Measurements from ENCODE around the gene CEP70.
"Not testable (repeated sequence)": the region's sequence is repeated elsewhere in the genome, so short reads cannot be mapped to it uniquely, and the experiment has no call there.

The CEP70 gene

DNA sequence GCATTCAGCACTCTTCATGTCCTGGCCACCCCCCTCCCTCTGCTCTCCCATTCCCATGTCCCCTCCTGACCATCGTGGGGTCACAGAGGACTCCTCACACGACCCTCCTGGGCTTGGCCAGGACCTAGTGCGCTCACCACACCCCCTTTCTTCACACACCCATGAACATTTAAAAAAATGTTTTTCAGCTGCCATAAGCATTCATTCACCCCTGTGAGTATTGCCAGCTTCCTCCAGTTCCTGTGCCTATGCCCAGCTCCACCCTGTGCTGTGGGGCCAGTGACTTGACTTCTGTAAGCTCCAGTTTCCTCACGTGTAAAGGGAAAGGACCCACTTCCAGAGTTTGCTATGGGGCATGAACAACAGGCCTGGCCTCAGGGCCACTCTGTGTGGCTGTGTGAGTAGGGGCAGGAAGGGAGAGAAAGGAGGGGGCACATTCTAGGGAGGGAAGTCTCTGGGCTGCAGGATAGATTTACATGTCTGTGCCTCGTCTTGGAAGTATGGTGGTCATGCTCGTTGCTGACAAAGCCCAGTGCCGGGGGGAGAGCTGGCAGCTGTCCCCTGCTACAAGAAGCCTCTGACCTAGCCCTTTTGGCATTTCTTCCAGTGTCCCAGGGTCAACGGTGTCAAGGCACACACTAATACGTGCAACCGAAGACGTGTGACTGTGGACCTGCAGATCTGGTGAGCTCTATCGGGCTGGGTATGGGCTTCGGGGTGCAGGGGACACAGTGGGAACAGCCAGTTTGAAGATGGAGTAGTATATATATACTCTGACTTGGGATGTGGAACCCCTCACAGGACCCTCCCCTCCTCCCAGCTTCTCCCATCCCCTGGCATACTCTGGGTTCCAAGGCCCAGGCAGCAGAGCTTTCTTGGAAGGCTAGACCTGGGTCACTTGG lies 136.8 kb downstream of the CEP70 start:
- Mint-ChIP-seq H3K9me3 (no peaks in the 10 kb centered on the region), H3K27ac (no peak overlapping the region), H3K27me3 (ENCODE audit: low read depth) (peaks cover 23% of the 10 kb centered on the region), H3K4me3 (no peak overlapping the region), H3K36me3 (ENCODE audit: low read depth) (no peaks in the 10 kb centered on the region), H3K4me1 (peaks cover 13% of the 10 kb centered on the region)
- TF ChIP-seq, protein P1, sequence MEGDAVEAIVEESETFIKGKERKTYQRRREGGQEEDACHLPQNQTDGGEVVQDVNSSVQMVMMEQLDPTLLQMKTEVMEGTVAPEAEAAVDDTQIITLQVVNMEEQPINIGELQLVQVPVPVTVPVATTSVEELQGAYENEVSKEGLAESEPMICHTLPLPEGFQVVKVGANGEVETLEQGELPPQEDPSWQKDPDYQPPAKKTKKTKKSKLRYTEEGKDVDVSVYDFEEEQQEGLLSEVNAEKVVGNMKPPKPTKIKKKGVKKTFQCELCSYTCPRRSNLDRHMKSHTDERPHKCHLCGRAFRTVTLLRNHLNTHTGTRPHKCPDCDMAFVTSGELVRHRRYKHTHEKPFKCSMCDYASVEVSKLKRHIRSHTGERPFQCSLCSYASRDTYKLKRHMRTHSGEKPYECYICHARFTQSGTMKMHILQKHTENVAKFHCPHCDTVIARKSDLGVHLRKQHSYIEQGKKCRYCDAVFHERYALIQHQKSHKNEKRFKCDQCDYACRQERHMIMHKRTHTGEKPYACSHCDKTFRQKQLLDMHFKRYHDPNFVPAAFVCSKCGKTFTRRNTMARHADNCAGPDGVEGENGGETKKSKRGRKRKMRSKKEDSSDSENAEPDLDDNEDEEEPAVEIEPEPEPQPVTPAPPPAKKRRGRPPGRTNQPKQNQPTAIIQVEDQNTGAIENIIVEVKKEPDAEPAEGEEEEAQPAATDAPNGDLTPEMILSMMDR (IDR thresholded peaks at IDR 0.05; ENCODE audit: unreplicated experiment in 3 of 3) = no peak

DNA sequence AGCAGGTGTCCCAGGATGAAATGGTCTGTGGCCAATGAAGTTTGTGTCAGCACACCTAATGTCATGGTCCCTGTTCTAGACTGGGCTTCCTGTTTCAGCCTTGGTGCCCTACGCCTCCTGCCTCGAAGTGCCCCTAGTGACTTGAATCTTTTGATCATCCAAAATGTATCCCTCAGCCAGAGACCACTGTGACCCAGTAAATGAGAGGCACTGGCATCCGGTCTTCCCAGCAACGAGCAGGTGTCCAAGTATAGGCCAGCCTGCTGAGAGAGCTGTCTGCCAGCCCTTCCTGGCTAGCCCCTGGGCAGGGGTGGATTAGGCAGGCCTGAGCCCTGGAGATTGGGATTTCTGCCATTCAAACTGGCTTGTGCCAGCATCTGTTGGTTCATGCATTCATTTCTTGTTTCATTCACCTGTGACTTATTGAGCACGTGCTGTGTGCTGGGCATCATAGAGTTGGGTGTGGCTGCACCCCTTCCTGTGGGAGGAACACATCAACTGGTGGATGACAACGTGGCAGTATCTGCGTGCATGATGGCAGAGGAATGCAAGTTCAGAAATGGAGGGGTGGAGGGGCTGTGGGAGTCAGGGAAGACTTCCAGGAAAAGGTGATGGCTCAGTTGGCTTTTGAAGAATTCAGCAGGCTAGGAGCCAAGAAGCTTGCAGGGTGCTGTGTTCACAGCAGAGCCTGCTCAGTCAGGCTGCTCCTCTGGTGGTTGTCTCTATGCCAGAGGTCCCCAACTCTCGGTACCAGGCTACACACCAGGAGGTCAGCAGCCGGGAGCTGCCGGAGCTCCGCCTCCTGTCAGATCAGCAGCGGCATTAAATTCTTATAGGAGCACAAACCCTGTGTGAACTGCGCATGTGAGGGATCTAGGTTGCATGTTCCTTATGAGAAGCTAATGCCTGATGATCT lies 138.0 kb downstream of the CEP70 start:
- TF ChIP-seq, protein P1 (IDR thresholded peaks at IDR 0.05; ENCODE audit: unreplicated experiment in 3 of 3) = no peak
- H3K9me3 Mint-ChIP-seq = no peaks in the 10 kb centered on the region
- no peaks in the 10 kb centered on the region for H3K36me3 Mint-ChIP-seq (ENCODE audit: low read depth)
- no peak overlapping the region for H3K27ac Mint-ChIP-seq
- H3K4me3 Mint-ChIP-seq = no peak overlapping the region
- H3K4me1 Mint-ChIP-seq = peaks cover 13% of the 10 kb centered on the region
- H3K27me3 Mint-ChIP-seq (ENCODE audit: low read depth) = peaks cover 15% of the 10 kb centered on the region

DNA sequence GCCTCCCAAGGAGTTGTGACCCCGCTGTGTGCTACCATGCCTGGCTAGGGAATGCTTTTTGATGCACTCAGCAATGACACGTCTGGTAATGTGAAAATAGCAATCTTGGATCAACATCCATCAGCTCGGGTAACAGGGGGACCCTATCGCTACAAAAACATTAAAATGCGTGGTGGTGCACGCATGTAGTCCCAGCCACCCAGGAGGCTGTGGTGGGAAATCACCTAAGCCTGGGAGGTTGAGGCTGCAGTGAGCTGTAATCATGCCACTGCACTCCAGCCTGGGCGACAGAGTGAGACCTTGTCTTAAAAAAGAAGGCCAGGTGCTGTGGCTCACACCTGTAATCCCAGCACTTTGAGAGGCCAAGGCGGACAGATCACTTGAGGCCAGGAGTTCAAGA lies 140.1 kb downstream of the CEP70 start:
- not testable (repeated sequence) for H3K36me3 Mint-ChIP-seq (ENCODE audit: low read depth)

DNA sequence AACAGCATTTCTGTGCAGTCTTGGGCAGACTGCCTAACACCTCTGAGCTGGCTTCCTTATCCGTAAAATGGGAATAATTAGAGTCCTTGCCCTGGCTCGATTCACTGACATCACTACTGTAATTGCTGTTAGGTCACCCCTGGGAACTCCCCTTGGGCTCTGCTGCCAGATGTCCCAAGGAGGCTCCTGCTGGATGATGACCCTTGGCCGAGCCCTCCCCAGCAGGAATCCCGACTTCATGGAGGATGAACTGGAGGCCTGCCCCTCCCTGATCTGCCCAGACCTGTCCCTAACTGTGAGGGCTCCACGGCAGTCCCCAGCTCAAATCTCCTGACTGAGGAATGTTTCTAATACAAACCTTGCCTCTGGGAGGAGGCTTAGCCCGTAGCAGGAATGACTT lies 141.6 kb downstream of the CEP70 start:
- no peaks in the 10 kb centered on the region for H3K36me3 Mint-ChIP-seq (ENCODE audit: low read depth)
- peaks cover 14% of the 10 kb centered on the region for H3K27me3 Mint-ChIP-seq (ENCODE audit: low read depth)
- no peak overlapping the region for H3K4me3 Mint-ChIP-seq
- H3K27ac Mint-ChIP-seq = no peak overlapping the region
- TF ChIP-seq, protein P1 (IDR thresholded peaks at IDR 0.05; ENCODE audit: unreplicated experiment in 3 of 3) = no peak
- no peaks in the 10 kb centered on the region for H3K9me3 Mint-ChIP-seq
- H3K4me1 Mint-ChIP-seq = peaks cover 11% of the 10 kb centered on the region

More for the DNA sequence above, 140.1 kb downstream of the CEP70 start:
- Mint-ChIP-seq H3K27me3 (ENCODE audit: low read depth) (peaks cover 20% of the 10 kb centered on the region), H3K4me1 (peaks cover 11% of the 10 kb centered on the region)
- H3K9me3 Mint-ChIP-seq, H3K27ac Mint-ChIP-seq, H3K4me3 Mint-ChIP-seq: not testable (repeated sequence)

DNA sequence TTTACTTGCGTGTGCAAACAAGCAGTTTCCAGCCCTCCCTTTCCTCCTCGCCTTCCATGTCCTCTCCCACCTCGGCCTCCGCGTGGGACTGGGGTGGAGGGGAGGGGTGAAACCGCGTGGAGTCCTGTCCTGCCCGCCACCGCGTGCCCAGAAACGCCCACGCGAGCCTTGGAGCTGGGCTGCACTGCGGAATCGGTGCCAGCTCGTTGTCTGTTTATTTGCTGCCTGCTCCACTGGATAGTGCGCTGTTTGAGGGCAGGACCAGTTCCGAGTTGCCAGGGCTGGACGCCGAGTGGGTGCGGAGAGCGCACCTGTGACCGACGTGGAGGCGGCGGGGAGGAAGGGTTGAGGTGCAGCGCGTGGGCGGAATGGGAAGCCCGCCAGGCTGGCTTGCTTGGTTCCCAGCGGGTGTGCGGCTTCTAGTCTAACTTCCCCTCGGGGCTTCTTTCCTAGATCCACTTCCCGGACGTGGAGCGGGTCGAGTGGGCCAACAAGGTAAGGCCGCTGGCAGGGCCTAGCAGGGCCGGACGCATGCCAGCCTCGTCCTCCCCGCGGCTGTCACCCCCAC lies 142.4 kb downstream of the CEP70 start:
- H3K27me3 Mint-ChIP-seq (ENCODE audit: low read depth) = peaks cover 9% of the 10 kb centered on the region
- TF ChIP-seq, protein P1 (IDR thresholded peaks at IDR 0.05; ENCODE audit: unreplicated experiment in 3 of 3) = no peak
- no peaks in the 10 kb centered on the region for H3K9me3 Mint-ChIP-seq
- H3K36me3 Mint-ChIP-seq (ENCODE audit: low read depth) = no peaks in the 10 kb centered on the region
- H3K4me1 Mint-ChIP-seq = peaks cover 5% of the 10 kb centered on the region
- no peak overlapping the region for H3K4me3 Mint-ChIP-seq
- no peak overlapping the region for H3K27ac Mint-ChIP-seq

Measured in nephron (organoid).